ENCODE data around the gene CYS1. TPM values are rescaled to one million over a fixed set of nuclear protein-coding genes. Genes with fewer than 3 reads are reported as not detected.
"Not testable (repeated sequence)": the region's sequence is repeated elsewhere in the genome, so short reads cannot be mapped to it uniquely, and the experiment has no call there.

CYS1 gene
- total and polyA plus RNA-seq, 8 donors: 0.60 to 18.8 (median 15.8) TPM

- Histone ChIP-seq H3K4me3 (peak overlapping the region; percentile 69 to 72), H3K27ac (peak overlapping the region; percentile 63 to 79), H3K4me1 (peaks cover 15 to 72% of the 10 kb centered on the region in 2 donors), H3K27me3 (peaks cover 0 to 23% of the 10 kb centered on the region in 2 donors), H3K9me3 (no peaks in the 10 kb centered on the region), H3K36me3 (no peaks in the 10 kb centered on the region)
- no peak for TF ChIP-seq CTCF (IDR thresholded peaks at IDR 0.05)
- DNase-seq: peak in 1 of 4 donors; percentile 57
- intact Hi-C loops (cut with DNase I): no loop called here
- no peak for ATAC-seq
These were observed 40.8 kb upstream of the CYS1 start for GRCh38 chr2:10120877-10121574.

- H3K27me3 ChIP-seq: peaks cover 0 to 23% of the 10 kb centered on the region in 2 donors
- peaks cover 15 to 72% of the 10 kb centered on the region in 2 donors for H3K4me1 ChIP-seq
- intact Hi-C loops (cut with DNase I): no loop called here
- peak; percentile 91 for ATAC-seq
- TF ChIP-seq CTCF (IDR thresholded peaks at IDR 0.05): peak in 1 of 2 donors; percentile 17
- H3K27ac ChIP-seq: peak overlapping the region; percentile 63 to 79
- H3K36me3 ChIP-seq: no peaks in the 10 kb centered on the region
- no peaks in the 10 kb centered on the region for H3K9me3 ChIP-seq
- peak; percentile 86 to 99 (median 93) for DNase-seq
- H3K4me3 ChIP-seq: peak overlapping the region; percentile 69 to 72
These were observed 40.1 kb upstream of the CYS1 start for GRCh38 chr2:10120158-10120876.

DNA sequence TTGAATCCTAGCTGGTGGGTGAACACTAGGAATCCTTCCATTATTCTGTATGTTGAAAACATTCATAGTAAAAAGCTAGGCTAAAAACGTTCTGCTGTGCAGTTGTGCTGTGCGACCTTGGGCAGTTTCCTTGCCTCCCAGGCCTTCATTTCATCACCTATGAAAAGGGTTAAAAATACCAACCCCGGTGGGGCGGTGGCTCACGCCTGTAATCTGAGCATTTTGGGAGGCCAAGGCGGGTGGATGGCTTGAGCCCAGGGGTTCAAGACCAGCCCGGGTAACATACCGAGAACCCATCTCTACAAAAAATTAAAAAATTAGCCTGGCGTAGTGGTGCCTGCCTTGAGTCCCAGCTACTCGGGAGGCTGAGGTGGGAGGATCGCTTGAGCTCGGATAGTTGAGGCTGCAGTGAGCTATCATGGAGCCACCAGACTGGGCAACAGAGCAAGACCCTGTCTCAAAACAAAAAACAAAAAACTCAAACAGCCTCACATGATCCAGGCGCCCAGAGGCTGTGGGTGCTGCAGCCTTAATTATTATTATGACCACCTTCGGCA, 39.5 kb upstream of the CYS1 start:
- no peaks in the 10 kb centered on the region for H3K9me3 ChIP-seq
- H3K4me3 ChIP-seq: peak overlapping the region; percentile 69 to 72
- H3K4me1 ChIP-seq: peaks cover 15 to 66% of the 10 kb centered on the region in 2 donors
- peaks cover 0 to 23% of the 10 kb centered on the region in 2 donors for H3K27me3 ChIP-seq
- ATAC-seq (no peak), DNase-seq (peak in 1 of 4 donors; percentile 24)
- intact Hi-C loops (cut with DNase I): no loop called here
- H3K27ac ChIP-seq: peak overlapping the region in 1 of 2 donors; percentile 79
- no peaks in the 10 kb centered on the region for H3K36me3 ChIP-seq
- no peak for TF ChIP-seq CTCF (IDR thresholded peaks at IDR 0.05)

DNA sequence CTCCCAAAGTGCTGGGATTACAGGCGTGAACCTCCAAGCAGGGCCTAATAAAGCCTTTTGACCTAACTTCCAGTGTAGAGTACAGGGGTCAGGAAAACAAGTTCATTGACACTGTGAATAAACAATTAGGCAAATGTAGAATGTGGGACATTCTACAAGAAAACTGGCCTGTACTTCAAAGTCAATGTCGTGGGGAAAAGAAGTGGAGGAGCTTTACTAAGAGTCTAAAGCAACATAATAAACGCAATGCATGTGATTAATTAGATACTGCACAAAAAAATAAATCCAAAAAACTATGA, 38.8 kb upstream of the CYS1 start:
- intact Hi-C loops (cut with DNase I): no loop called here
- ATAC-seq (no peak), DNase-seq (no peak)
- no peak for TF ChIP-seq CTCF (IDR thresholded peaks at IDR 0.05)
- no peak overlapping the region for H3K4me3 ChIP-seq
- peaks cover 15 to 59% of the 10 kb centered on the region in 2 donors for H3K4me1 ChIP-seq
- H3K36me3 ChIP-seq: no peaks in the 10 kb centered on the region
- H3K27ac ChIP-seq: no peak overlapping the region
- H3K9me3 ChIP-seq: no peaks in the 10 kb centered on the region
- H3K27me3 ChIP-seq: peaks cover 0 to 18% of the 10 kb centered on the region in 2 donors

- H3K27ac ChIP-seq: no peak overlapping the region
- no peaks in the 10 kb centered on the region for H3K36me3 ChIP-seq
- intact Hi-C loops (cut with DNase I): no loop called here
- DNase-seq (no peak), ATAC-seq (no peak)
- TF ChIP-seq CTCF (IDR thresholded peaks at IDR 0.05): no peak
- H3K27me3 ChIP-seq: no peaks in the 10 kb centered on the region
- no peaks in the 10 kb centered on the region for H3K9me3 ChIP-seq
- no peaks in the 10 kb centered on the region for H3K4me1 ChIP-seq
- no peak overlapping the region for H3K4me3 ChIP-seq
These were observed 29.1 kb upstream of the CYS1 start for GRCh38 chr2:10109311-10109710.

GRCh38 chr2:10104906-10105305, 24.7 kb upstream of the CYS1 start:
- H3K4me3 ChIP-seq; DNase-seq; ATAC-seq; H3K27me3 ChIP-seq; H3K9me3 ChIP-seq; H3K4me1 ChIP-seq; H3K27ac ChIP-seq; intact Hi-C loops (cut with DNase I); H3K36me3 ChIP-seq: not testable (repeated sequence)

All from left lung (tissue), 10 donors.